Neuron (in vitro differentiated cells): ENCODE data around the gene CTTN.

ENCODE experiments used
- H2AFZ ChIP-seq: one replicate; pipeline ENCODE4 v1.6.1; 2013; ENCODE audit warnings: low read depth, mild to moderate bottlenecking, inconsistent platforms, low read length, moderate library complexity
- H3K27me3 ChIP-seq: one replicate; pipeline ENCODE4 v1.6.1; 2013; ENCODE audit warnings: low read length; ENCODE audit not compliant: insufficient read depth
- H3K36me3 ChIP-seq: one replicate; pipeline ENCODE4 v1.6.1; 2013; ENCODE audit warnings: low read length; ENCODE audit not compliant: insufficient read depth
- H3K4me1 ChIP-seq: one replicate; pipeline ENCODE4 v1.6.1; 2013; ENCODE audit warnings: low read length; ENCODE audit not compliant: insufficient read depth
- H3K4me3 ChIP-seq: 2 replicates; pipeline ENCODE4 v1.5.1; 2013; ENCODE audit warnings: mild to moderate bottlenecking, low read length, moderate library complexity
- H3K9me3 ChIP-seq: one replicate; pipeline ENCODE4 v1.6.1; 2013; ENCODE audit warnings: low read length

CTTN gene

GRCh38 chr11:70416881-70417280 lies 18.6 kb downstream of the CTTN start:
- no peaks in the 10 kb centered on the region for H3K9me3 ChIP-seq
- H3K4me3 ChIP-seq, result no peak overlapping the region
- H3K4me1 ChIP-seq, result no peaks in the 10 kb centered on the region
- H2AFZ ChIP-seq, result no peak overlapping the region
- peaks cover 81% of the 10 kb centered on the region for H3K36me3 ChIP-seq
- H3K27me3 ChIP-seq, result no peaks in the 10 kb centered on the region

GRCh38 chr11:70418130-70418529 lies 19.8 kb downstream of the CTTN start:
- Histone ChIP-seq H2AFZ (no peak overlapping the region), H3K36me3 (peaks cover 81% of the 10 kb centered on the region), H3K4me1 (no peaks in the 10 kb centered on the region), H3K4me3 (no peak overlapping the region), H3K27me3 (no peaks in the 10 kb centered on the region), H3K9me3 (no peaks in the 10 kb centered on the region)

GRCh38 chr11:70419307-70420007 lies 21.1 kb downstream of the CTTN start:
- Histone ChIP-seq H2AFZ (no peak overlapping the region), H3K4me1 (no peaks in the 10 kb centered on the region), H3K9me3 (no peaks in the 10 kb centered on the region), H3K36me3 (peaks cover 84% of the 10 kb centered on the region), H3K4me3 (no peak overlapping the region), H3K27me3 (no peaks in the 10 kb centered on the region)

- H2AFZ ChIP-seq, result no peak overlapping the region
- H3K4me3 ChIP-seq, result no peak overlapping the region
- H3K36me3 ChIP-seq, result peaks cover 84% of the 10 kb centered on the region
- H3K4me1 ChIP-seq, result no peaks in the 10 kb centered on the region
- no peaks in the 10 kb centered on the region for H3K9me3 ChIP-seq
- no peaks in the 10 kb centered on the region for H3K27me3 ChIP-seq
Measured at GRCh38 chr11:70420008-70420464, 21.7 kb downstream of the CTTN start.

- H3K4me3 ChIP-seq, result no peak overlapping the region
- no peaks in the 10 kb centered on the region for H3K4me1 ChIP-seq
- peaks cover 84% of the 10 kb centered on the region for H3K36me3 ChIP-seq
- no peaks in the 10 kb centered on the region for H3K9me3 ChIP-seq
- no peak overlapping the region for H2AFZ ChIP-seq
- H3K27me3 ChIP-seq, result no peaks in the 10 kb centered on the region
Measured at GRCh38 chr11:70420496-70420895, 22.2 kb downstream of the CTTN start.

- Histone ChIP-seq H2AFZ (no peak overlapping the region), H3K36me3 (peaks cover 82% of the 10 kb centered on the region), H3K27me3 (no peaks in the 10 kb centered on the region), H3K4me1 (no peaks in the 10 kb centered on the region), H3K9me3 (no peaks in the 10 kb centered on the region), H3K4me3 (no peak overlapping the region)
Measured at GRCh38 chr11:70421123-70421522, 22.8 kb downstream of the CTTN start.

GRCh38 chr11:70422692-70423522 lies 24.6 kb downstream of the CTTN start:
- Histone ChIP-seq H3K4me1 (no peaks in the 10 kb centered on the region), H3K36me3 (peaks cover 77% of the 10 kb centered on the region), H2AFZ (no peak overlapping the region), H3K4me3 (no peak overlapping the region), H3K27me3 (no peaks in the 10 kb centered on the region), H3K9me3 (no peaks in the 10 kb centered on the region)

- H2AFZ ChIP-seq, result no peak overlapping the region
- H3K4me3 ChIP-seq, result no peak overlapping the region
- H3K27me3 ChIP-seq, result no peaks in the 10 kb centered on the region
- no peaks in the 10 kb centered on the region for H3K9me3 ChIP-seq
- peaks cover 76% of the 10 kb centered on the region for H3K36me3 ChIP-seq
- H3K4me1 ChIP-seq, result no peaks in the 10 kb centered on the region
Measured at GRCh38 chr11:70423523-70424505, 25.5 kb downstream of the CTTN start.

- no peak overlapping the region for H3K4me3 ChIP-seq
- H3K36me3 ChIP-seq, result peaks cover 74% of the 10 kb centered on the region
- no peaks in the 10 kb centered on the region for H3K9me3 ChIP-seq
- no peaks in the 10 kb centered on the region for H3K4me1 ChIP-seq
- H3K27me3 ChIP-seq, result no peaks in the 10 kb centered on the region
- no peak overlapping the region for H2AFZ ChIP-seq
Measured at GRCh38 chr11:70424765-70425344, 26.5 kb downstream of the CTTN start.

- Histone ChIP-seq H3K36me3 (peaks cover 76% of the 10 kb centered on the region), H3K27me3 (no peaks in the 10 kb centered on the region), H3K4me1 (no peaks in the 10 kb centered on the region)
Measured at GRCh38 chr11:70427436-70427835, 29.1 kb downstream of the CTTN start.

GRCh38 chr11:70428701-70429427 lies 30.5 kb downstream of the CTTN start:
- H3K27me3 ChIP-seq, result no peaks in the 10 kb centered on the region
- no peaks in the 10 kb centered on the region for H3K4me1 ChIP-seq
- peaks cover 76% of the 10 kb centered on the region for H3K36me3 ChIP-seq
- H3K4me3 ChIP-seq, result no peak overlapping the region
- H2AFZ ChIP-seq, result no peak overlapping the region
- H3K9me3 ChIP-seq, result no peaks in the 10 kb centered on the region

More at GRCh38 chr11:70427436-70427835, 29.1 kb downstream of the CTTN start:
- H3K4me3 ChIP-seq, result no peak overlapping the region
- no peaks in the 10 kb centered on the region for H3K9me3 ChIP-seq
- no peak overlapping the region for H2AFZ ChIP-seq

GRCh38 chr11:70429428-70429705 lies 31.0 kb downstream of the CTTN start:
- Histone ChIP-seq H3K36me3 (peaks cover 76% of the 10 kb centered on the region), H3K27me3 (no peaks in the 10 kb centered on the region), H2AFZ (no peak overlapping the region), H3K4me3 (no peak overlapping the region), H3K4me1 (no peaks in the 10 kb centered on the region), H3K9me3 (no peaks in the 10 kb centered on the region)
